Renal pelvis (tissue), 4 donors: ENCODE data around the gene OLFML2A. TPM values are rescaled to one million over a fixed set of nuclear protein-coding genes. Genes with fewer than 3 reads are reported as not detected.

Experiments
- DNase-seq: peaks from one replicate; pipeline ENCODE4 v3.0.0-alpha.2; 2013
- polyA plus RNA-seq, 3 donors: library from polyadenylated mRNA; unstranded; fragments of 120-200 nt; gene quantifications; one replicate each; pipeline ENCODE4 v1.2.1, GENCODE V29; 2013; ENCODE audit not compliant: insufficient read length in 3 of 3

The OLFML2A gene
- polyA plus RNA-seq, 3 donors: 24.6 to 27.6 (median 25.1) TPM

- no peak for DNase-seq
Observed at GRCh38 chr9:124852121-124852828, 75.3 kb downstream of the OLFML2A start.

GRCh38 chr9:124852829-124853531, 76.0 kb downstream of the OLFML2A start, which contains the start of gene WDR38:
WDR38 (plus strand) TSS chr9:124853460; CDS start chr9:124853532, 72 bp downstream.
- DNase-seq: no peak

GRCh38 chr9:124853605-124854143, 76.7 kb downstream of the OLFML2A start:
- no peak for DNase-seq

- DNase-seq: no peak
Observed at GRCh38 chr9:124854161-124854560, 77.2 kb downstream of the OLFML2A start.

GRCh38 chr9:124854822-124855221, 77.9 kb downstream of the OLFML2A start:
- DNase-seq: no peak

GRCh38 chr9:124855566-124855943, 78.6 kb downstream of the OLFML2A start:
- no peak for DNase-seq

GRCh38 chr9:124855944-124856765, 79.2 kb downstream of the OLFML2A start:
- DNase-seq: no peak

- no peak for DNase-seq
Observed at GRCh38 chr9:124857533-124858162, 80.7 kb downstream of the OLFML2A start.

GRCh38 chr9:124858330-124859046, 81.6 kb downstream of the OLFML2A start:
- DNase-seq: no peak

GRCh38 chr9:124859803-124860581, 83.1 kb downstream of the OLFML2A start:
- no peak for DNase-seq

GRCh38 chr9:124860582-124861341, 83.8 kb downstream of the OLFML2A start:
- no peak for DNase-seq

GRCh38 chr9:124861342-124862229, 84.7 kb downstream of the OLFML2A start, which contains the start of the genes ARPC5L and RPL35:
ARPC5L (plus strand) TSS chr9:124862130; CDS start chr9:124869291, 7,161 bp downstream.
RPL35 (minus strand) TSS chr9:124861957; CDS start chr9:124861912, 45 bp downstream.
- DNase-seq: peak; percentile 94

GRCh38 chr9:124863371-124863871, 86.5 kb downstream of the OLFML2A start:
- DNase-seq: no peak
